Ascending aorta (tissue), 2 donors: ENCODE data around the gene KCNH2. TPM values are rescaled to one million over a fixed set of nuclear protein-coding genes. Genes with fewer than 3 reads are reported as not detected.

Experiments
- DNase-seq, 2 donors: peaks; one replicate each; pipeline ENCODE4 v3.0.0-alpha.2; 2019; ENCODE audit warnings: low spot score in 2 of 2
- H3K27ac ChIP-seq, 2 donors: fragments of 200-600 bp; sonication (generic); one replicate each; pipeline ENCODE4 v1.5.1; 2016 to 2017; ENCODE audit warnings: mild to moderate bottlenecking in 1 of 2
- H3K27me3 ChIP-seq: fragments of 200-600 bp; sonication (generic); one replicate; pipeline ENCODE4 v1.5.1; 2017
- H3K36me3 ChIP-seq, 2 donors: fragments of 200-600 bp; sonication (generic); one replicate each; pipeline ENCODE4 v1.5.1; 2016
- H3K4me1 ChIP-seq, 2 donors: fragments of 200-600 bp; sonication (generic); one replicate each; pipeline ENCODE4 v1.5.1; 2016 to 2017; ENCODE audit warnings: mild to moderate bottlenecking in 1 of 2
- H3K4me3 ChIP-seq, 2 donors: fragments of 200-600 bp; sonication (generic); one replicate each; pipeline ENCODE4 v1.5.1; 2016 to 2017; ENCODE audit warnings: mild to moderate bottlenecking in 1 of 2
- H3K9me3 ChIP-seq, 2 donors: fragments of 200-600 bp; sonication (generic); one replicate each; pipeline ENCODE4 v1.5.1; 2016
- intact Hi-C: fragments of 100-400 bp; cut with DNase I; formaldehyde crosslinking; loops from one replicate; pipeline ENCODE4 v1.15.1; 2023
- total RNA-seq: library from RNA; depleted of rRNA; stranded (reverse); fragments of >200 nt; gene quantifications from one replicate; pipeline ENCODE4 v1.1.0, GENCODE V29; 2016
- TF ChIP-seq, protein P1 (sequence below), 3 experiments: fragments of 200-600 bp in 2 of 3; fragments of 450-650 bp in 1 of 3; sonication (generic) in 2 of 3; IDR thresholded peaks; one replicate each; pipeline ENCODE4 v1.5.1; 2016 to 2019; ENCODE audit warnings: antibody characterized with exemption in 3 of 3, mild to moderate bottlenecking in 1 of 3, moderate library complexity in 1 of 3

The KCNH2 gene
- total RNA-seq, 1 donor from 2014 or later, result not detected

DNA sequence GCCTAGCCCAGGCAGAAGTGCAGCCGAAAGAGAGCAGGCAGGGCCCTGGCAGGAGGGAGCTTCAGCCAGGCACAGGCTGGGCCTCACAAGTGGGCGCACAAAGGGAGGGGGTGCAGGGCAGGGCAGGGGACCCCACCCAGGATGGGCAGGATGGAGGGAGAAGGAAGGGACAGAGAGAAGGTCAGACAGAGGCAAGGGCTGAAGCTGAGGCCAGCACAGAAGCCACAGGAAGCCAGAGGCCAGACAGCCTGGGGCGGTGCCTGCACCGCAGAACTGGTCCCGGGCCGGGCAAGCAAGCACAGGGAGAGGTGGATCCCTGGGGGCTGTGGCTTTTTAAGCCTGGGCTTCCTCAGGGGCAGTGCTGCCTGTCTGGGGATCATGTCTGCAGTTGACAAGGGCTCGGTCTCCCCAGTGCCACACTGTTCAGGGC, 29.4 kb upstream of the KCNH2 start:
- no peaks in the 10 kb centered on the region for H3K27me3 ChIP-seq
- no peak overlapping the region for H3K27ac ChIP-seq
- no peaks in the 10 kb centered on the region for H3K4me1 ChIP-seq
- intact Hi-C loops, result no loop called here
- H3K36me3 ChIP-seq, result no peaks in the 10 kb centered on the region
- no peaks in the 10 kb centered on the region for H3K9me3 ChIP-seq
- TF ChIP-seq, protein P1, sequence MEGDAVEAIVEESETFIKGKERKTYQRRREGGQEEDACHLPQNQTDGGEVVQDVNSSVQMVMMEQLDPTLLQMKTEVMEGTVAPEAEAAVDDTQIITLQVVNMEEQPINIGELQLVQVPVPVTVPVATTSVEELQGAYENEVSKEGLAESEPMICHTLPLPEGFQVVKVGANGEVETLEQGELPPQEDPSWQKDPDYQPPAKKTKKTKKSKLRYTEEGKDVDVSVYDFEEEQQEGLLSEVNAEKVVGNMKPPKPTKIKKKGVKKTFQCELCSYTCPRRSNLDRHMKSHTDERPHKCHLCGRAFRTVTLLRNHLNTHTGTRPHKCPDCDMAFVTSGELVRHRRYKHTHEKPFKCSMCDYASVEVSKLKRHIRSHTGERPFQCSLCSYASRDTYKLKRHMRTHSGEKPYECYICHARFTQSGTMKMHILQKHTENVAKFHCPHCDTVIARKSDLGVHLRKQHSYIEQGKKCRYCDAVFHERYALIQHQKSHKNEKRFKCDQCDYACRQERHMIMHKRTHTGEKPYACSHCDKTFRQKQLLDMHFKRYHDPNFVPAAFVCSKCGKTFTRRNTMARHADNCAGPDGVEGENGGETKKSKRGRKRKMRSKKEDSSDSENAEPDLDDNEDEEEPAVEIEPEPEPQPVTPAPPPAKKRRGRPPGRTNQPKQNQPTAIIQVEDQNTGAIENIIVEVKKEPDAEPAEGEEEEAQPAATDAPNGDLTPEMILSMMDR (IDR thresholded peaks at IDR 0.05), result no peak
- DNase-seq, result no peak
- H3K4me3 ChIP-seq, result no peak overlapping the region

DNA sequence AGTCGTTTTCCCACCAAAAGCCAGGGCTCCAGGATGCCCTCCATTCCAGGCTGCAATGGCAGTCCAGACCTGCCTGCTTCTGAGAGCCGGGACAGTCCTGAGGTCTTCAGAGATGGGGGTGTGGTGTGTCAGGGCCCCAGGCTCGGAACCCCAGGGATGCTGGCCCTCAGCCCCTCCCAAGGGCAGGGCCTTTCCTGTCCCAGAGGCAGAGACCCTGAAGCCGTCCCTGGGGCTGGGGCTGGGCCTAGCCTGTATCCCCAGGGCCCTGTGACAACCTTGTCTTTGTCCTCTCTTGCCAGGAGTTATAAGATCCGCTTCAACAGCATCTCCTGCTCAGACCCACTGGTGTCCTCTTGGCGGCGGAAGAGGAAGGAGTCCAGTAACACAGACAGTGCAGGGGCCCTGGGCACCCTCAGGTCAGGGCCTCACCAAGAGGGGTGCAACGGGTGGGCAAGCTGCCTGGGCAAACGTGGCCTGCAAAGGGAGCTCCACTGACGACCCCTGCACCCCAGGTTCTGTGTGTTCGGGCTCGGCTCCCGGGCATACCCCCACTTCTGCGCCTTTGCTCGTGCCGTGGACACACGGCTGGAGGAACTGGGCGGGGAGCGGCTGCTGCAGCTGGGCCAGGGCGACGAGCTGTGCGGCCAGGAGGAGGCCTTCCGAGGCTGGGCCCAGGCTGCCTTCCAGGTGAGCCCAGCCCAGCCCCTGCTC, 28.6 kb upstream of the KCNH2 start:
- no peak for DNase-seq

DNA sequence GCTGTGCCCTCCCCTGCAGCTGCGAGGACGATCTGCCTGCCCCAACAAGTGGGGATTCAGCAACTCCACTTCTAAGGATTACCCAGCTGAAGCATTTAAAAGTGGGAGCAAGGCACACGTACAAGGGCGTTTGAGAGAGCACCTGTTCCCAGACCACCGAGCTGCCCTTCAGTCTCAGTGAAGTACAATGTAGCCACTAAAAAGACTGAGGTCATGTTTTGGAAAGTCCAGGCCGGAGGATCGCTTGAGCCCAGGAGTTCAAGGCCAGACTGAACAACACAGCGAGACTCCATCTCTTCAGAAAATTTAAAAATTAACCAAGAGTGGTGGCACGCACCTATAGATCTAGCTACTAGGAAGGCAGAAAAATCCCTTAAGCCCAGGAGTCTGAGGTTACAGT, 27.4 kb upstream of the KCNH2 start:
- no peaks in the 10 kb centered on the region for H3K27me3 ChIP-seq
- intact Hi-C loops, result no loop called here
- no peaks in the 10 kb centered on the region for H3K4me1 ChIP-seq
- no peak for DNase-seq
- no peaks in the 10 kb centered on the region for H3K36me3 ChIP-seq
- no peak overlapping the region for H3K4me3 ChIP-seq
- TF ChIP-seq, protein P1 (IDR thresholded peaks at IDR 0.05), result no peak
- no peak overlapping the region for H3K27ac ChIP-seq
- no peaks in the 10 kb centered on the region for H3K9me3 ChIP-seq

More for the DNA sequence above, 28.6 kb upstream of the KCNH2 start:
- no peaks in the 10 kb centered on the region for H3K36me3 ChIP-seq
- intact Hi-C loops, result no loop called here
- TF ChIP-seq, protein P1 (IDR thresholded peaks at IDR 0.05), result no peak
- no peak overlapping the region for H3K4me3 ChIP-seq
- H3K4me1 ChIP-seq, result no peaks in the 10 kb centered on the region
- no peaks in the 10 kb centered on the region for H3K9me3 ChIP-seq
- no peaks in the 10 kb centered on the region for H3K27me3 ChIP-seq
- H3K27ac ChIP-seq, result no peak overlapping the region

DNA sequence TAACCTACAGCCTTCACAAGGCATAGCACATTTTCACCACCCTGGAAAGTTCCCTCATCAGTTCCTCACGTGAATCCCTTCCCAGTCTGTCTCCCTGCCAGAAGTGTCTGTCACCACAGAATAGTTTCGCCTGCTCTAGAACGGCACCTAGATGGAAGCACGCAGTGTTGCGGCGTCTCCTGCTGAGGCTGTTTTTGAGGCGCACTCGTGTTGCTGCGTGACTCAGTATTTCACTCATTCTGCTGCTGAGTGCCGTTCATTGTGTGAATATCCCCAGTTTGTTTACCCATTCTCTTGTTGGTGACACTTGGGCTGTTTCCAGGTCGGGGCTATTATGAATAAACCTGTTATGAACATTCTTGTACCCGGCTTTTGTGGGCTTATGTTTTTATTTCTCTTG, 25.5 kb upstream of the KCNH2 start:
- Histone ChIP-seq H3K4me1 (no peaks in the 10 kb centered on the region), H3K4me3 (no peak overlapping the region), H3K27ac (no peak overlapping the region), H3K27me3 (no peaks in the 10 kb centered on the region), H3K9me3 (no peaks in the 10 kb centered on the region), H3K36me3 (no peaks in the 10 kb centered on the region)
- TF ChIP-seq, protein P1 (IDR thresholded peaks at IDR 0.05), result no peak
- no peak for DNase-seq
- intact Hi-C loops, result no loop called here

DNA sequence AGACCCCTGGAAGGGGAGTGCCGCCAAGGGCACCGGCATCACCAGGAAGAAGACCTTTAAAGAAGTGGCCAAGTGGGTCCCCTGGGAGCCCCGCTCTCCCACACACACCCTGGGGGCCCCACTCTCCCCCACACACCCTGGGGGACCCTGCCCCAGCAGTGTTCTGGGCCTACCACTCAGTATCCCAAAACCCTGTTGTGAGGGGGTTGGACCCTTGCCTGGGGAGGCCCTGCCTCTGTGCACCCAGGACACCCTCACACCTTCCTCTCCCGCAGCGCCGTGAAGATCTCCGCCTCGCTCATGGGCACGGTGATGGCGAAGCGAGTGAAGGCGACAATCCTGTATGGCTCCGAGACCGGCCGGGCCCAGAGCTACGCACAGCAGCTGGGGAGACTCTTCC, 23.4 kb upstream of the KCNH2 start:
- H3K27ac ChIP-seq, result no peak overlapping the region
- no peak for DNase-seq
- no peaks in the 10 kb centered on the region for H3K9me3 ChIP-seq
- no peaks in the 10 kb centered on the region for H3K27me3 ChIP-seq
- no peaks in the 10 kb centered on the region for H3K4me1 ChIP-seq
- TF ChIP-seq, protein P1 (IDR thresholded peaks at IDR 0.05), result no peak
- H3K4me3 ChIP-seq, result no peak overlapping the region
- no peaks in the 10 kb centered on the region for H3K36me3 ChIP-seq
- intact Hi-C loops, result no loop called here
